Stomach (tissue), 9 donors: ENCODE data around the gene SERPIND1. TPM values are rescaled to one million over a fixed set of nuclear protein-coding genes. Genes with fewer than 3 reads are reported as not detected.
A peak's percentile ranks its signal among the peaks of the same experiment; 100 is the strongest.

ENCODE experiments used
- DNase-seq, 2 donors: peaks; one replicate each; pipeline versions ENCODE4 v3.0.0 to v3.0.0-alpha.2; 2013 to 2019
- H3K27ac ChIP-seq, 5 donors: fragments of 200-600 bp in 4 of 5; sonication (generic) in 4 of 5; one replicate each; pipeline ENCODE4 v1.5.1; 2013 to 2019; ENCODE audit warnings: mild to moderate bottlenecking in 1 of 5, moderate library complexity in 1 of 5
- H3K27me3 ChIP-seq, 3 donors: fragments of 200-600 bp; sonication (generic); one replicate each; pipeline ENCODE4 v1.5.1; 2017 to 2019; ENCODE audit warnings: mixed run types in 1 of 3
- H3K36me3 ChIP-seq, 4 donors: fragments of 200-600 bp; sonication (generic); 1 replicate in 3 of 4; 2 replicates in 1 of 4; pipeline ENCODE4 v1.5.1; 2016 to 2019
- H3K4me1 ChIP-seq, 4 donors: fragments of 200-600 bp; sonication (generic); one replicate each; pipeline ENCODE4 v1.5.1; 2016 to 2019
- H3K4me3 ChIP-seq, 4 donors: fragments of 200-600 bp; sonication (generic) in 3 of 4; one replicate each; pipeline ENCODE4 v1.5.1; 2016 to 2019; ENCODE audit warnings: mild to moderate bottlenecking in 1 of 4
- H3K9me3 ChIP-seq, 4 donors: fragments of 200-600 bp; sonication (generic); one replicate each; pipeline ENCODE4 v1.5.1; 2016 to 2019
- EP300 ChIP-seq: sonication (generic); formaldehyde crosslinking; IDR thresholded peaks from one replicate; pipeline ENCODE4 v1.6.1; 2017; ENCODE audit warnings: antibody characterized with exemption
- POLR2A ChIP-seq, 4 donors: fragments of 450-650 bp; IDR thresholded peaks; one replicate each; pipeline ENCODE4 v1.6.1; 2016; ENCODE audit warnings: antibody characterized with exemption in 4 of 4, control low read depth in 2 of 4, mild to moderate bottlenecking in 1 of 4, moderate library complexity in 1 of 4
- POLR2AphosphoS5 ChIP-seq, 3 donors: sonication (generic); formaldehyde crosslinking; IDR thresholded peaks; one replicate each; pipeline ENCODE4 v1.6.1; 2016; ENCODE audit warnings: antibody characterized with exemption in 3 of 3
- WGBS, 5 donors: extraction: QIAGEN DNeasy Blood & Tissue Kit in 3 of 5; methylation state at CpG; one replicate each; pipeline versions ENCODE4 v1.1.5 to v1.1.7; 2013 to 2018; 5-methylcytosine and 5-hydroxymethylcytosine counted together
- intact Hi-C: fragments of 100-400 bp; cut with DNase I; formaldehyde crosslinking; loops from one replicate; pipeline ENCODE4 v1.15.1; 2023; ENCODE audit warnings: low total_unique reads
- polyA plus RNA-seq, 3 donors: library from polyadenylated mRNA; stranded (reverse); fragments of 200-250 nt; gene quantifications; one replicate each; pipeline ENCODE4 v1.2.3, GENCODE V29; 2013
- total RNA-seq, 5 donors: library from RNA; depleted of rRNA; stranded (reverse); fragments of >200 nt; gene quantifications; one replicate each; pipeline versions ENCODE4 v1.1.0 to v1.2.3, GENCODE V29; 2014 to 2016
- TF ChIP-seq, protein P1 (sequence below), 7 experiments: fragments of 450-650 bp in 4 of 7; fragments of 200-600 bp in 3 of 7; sonication (generic) in 3 of 7; IDR thresholded peaks; one replicate each; pipeline ENCODE4 v1.5.1; 2016 to 2019; ENCODE audit warnings: antibody characterized with exemption in 7 of 7, control low read depth in 2 of 7, mild to moderate bottlenecking in 1 of 7
- donor health status: healthy with polysubstance abuse.
- donor health status: Bipolar disorder and iron deficiency.
- donor health status: healthy.

SERPIND1 gene
- total and polyA plus RNA-seq, 8 donors: 0.10 to 0.55 (median 0.46) TPM; not detected in 5

DNA sequence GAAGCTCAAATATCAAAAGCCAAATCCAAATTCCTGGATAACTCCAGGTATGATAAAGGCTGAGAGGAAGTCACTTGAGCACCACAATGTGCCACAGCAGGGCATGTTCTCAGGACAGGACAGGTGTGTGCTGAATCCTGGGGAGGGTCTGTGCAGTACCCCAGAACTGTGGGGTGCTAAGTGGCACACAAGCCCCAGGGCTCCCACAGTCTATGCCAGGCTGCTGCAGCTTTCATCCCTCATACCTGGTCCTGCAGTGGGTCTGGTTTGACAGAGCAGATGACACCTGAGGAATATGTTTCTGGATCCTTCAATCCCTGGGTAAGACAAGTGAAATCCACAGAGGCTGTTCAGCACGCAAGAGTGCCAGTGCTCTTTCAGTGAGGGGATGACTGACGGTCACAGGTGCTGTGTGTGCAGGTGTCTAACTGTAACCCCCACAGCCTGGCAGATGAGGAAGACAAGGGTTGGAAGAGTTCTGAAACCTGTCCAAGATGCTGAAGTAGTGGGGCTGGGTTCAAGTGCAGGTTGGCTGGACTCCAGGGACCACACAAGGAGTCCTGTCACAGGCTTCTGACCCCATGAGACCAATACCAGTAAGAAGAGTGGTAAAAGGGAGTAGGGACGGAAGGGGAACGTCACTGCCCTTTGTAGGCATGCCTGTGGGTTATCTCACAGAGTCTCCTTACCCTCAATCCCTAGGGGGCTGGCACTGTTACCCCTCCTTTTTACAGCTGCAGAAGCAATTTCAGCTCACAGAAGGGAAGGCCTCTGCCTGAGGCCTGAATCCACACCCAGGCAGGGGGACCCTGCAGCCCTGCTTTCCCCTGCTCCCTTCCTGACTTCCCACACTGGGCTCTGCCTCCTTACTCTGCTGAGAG, 14.1 kb downstream of the SERPIND1 start:
- intact Hi-C loops: no loop called here
- 94 to 97% (median 94%) methylated on average over 4 of the region's 4 CpGs for WGBS, 5 donors
- H3K36me3 ChIP-seq: peaks cover 43 to 87% (median 83%) of the 10 kb centered on the region in 4 donors
- TF ChIP-seq, protein P1, sequence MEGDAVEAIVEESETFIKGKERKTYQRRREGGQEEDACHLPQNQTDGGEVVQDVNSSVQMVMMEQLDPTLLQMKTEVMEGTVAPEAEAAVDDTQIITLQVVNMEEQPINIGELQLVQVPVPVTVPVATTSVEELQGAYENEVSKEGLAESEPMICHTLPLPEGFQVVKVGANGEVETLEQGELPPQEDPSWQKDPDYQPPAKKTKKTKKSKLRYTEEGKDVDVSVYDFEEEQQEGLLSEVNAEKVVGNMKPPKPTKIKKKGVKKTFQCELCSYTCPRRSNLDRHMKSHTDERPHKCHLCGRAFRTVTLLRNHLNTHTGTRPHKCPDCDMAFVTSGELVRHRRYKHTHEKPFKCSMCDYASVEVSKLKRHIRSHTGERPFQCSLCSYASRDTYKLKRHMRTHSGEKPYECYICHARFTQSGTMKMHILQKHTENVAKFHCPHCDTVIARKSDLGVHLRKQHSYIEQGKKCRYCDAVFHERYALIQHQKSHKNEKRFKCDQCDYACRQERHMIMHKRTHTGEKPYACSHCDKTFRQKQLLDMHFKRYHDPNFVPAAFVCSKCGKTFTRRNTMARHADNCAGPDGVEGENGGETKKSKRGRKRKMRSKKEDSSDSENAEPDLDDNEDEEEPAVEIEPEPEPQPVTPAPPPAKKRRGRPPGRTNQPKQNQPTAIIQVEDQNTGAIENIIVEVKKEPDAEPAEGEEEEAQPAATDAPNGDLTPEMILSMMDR (IDR thresholded peaks at IDR 0.05): no peak
- no peak for TF ChIP-seq POLR2AphosphoS5 (IDR thresholded peaks at IDR 0.05)
- no peak for TF ChIP-seq EP300
- no peak for TF ChIP-seq POLR2A (IDR thresholded peaks at IDR 0.05)
- no peak for DNase-seq
- no peaks in the 10 kb centered on the region for H3K27me3 ChIP-seq
- H3K4me1 ChIP-seq: peaks cover 0 to 4% (median 0%) of the 10 kb centered on the region in 4 donors
- H3K4me3 ChIP-seq: no peak overlapping the region
- H3K27ac ChIP-seq: no peak overlapping the region
- H3K9me3 ChIP-seq: no peaks in the 10 kb centered on the region

DNA sequence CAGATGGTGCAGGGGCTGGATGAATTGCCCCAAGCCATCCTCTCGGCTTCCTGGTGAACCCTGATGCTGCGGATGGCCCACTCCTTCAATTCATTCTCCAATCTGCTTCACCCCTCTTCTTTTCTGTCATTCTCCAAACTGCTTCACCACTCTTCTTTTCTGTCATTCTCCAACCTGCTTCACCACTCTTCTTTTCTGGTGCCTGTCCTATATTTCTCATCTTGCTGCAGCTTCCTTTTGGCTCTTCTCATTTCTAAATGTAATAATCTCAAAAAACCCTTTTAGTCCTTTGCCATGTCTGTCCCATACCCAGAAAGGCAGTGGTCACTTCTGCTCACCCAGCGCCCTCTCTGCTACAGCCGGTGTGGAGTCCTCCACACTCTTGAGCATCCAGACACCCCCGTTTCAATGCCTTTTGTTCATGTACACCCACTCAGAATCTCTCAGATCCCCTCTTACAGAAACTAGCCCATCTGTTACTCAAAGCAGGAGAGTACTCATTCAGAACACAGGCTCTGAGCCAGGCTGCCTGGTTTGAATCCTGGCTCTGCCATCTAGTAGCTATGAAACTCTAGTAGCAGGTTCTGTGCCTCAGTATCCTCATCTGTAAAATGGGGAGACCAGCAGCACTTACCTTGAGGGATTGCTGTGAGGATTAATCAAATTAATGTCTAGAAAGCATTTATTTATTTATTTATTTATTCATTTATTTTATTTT, 14.9 kb downstream of the SERPIND1 start:
- H3K4me3 ChIP-seq: no peak overlapping the region
- intact Hi-C loops: no loop called here
- TF ChIP-seq POLR2A (IDR thresholded peaks at IDR 0.05): no peak
- no peak for TF ChIP-seq POLR2AphosphoS5 (IDR thresholded peaks at IDR 0.05)
- TF ChIP-seq EP300: no peak
- TF ChIP-seq, protein P1 (IDR thresholded peaks at IDR 0.05): no peak
- H3K4me1 ChIP-seq: peaks cover 0 to 5% (median 2%) of the 10 kb centered on the region in 4 donors
- H3K27ac ChIP-seq: no peak overlapping the region
- H3K27me3 ChIP-seq: no peaks in the 10 kb centered on the region
- DNase-seq: no peak
- WGBS, 5 donors: 93 to 96% (median 94%) methylated on average over 5 of the region's 5 CpGs
- H3K9me3 ChIP-seq: no peaks in the 10 kb centered on the region
- H3K36me3 ChIP-seq: peaks cover 41 to 87% (median 84%) of the 10 kb centered on the region in 4 donors

DNA sequence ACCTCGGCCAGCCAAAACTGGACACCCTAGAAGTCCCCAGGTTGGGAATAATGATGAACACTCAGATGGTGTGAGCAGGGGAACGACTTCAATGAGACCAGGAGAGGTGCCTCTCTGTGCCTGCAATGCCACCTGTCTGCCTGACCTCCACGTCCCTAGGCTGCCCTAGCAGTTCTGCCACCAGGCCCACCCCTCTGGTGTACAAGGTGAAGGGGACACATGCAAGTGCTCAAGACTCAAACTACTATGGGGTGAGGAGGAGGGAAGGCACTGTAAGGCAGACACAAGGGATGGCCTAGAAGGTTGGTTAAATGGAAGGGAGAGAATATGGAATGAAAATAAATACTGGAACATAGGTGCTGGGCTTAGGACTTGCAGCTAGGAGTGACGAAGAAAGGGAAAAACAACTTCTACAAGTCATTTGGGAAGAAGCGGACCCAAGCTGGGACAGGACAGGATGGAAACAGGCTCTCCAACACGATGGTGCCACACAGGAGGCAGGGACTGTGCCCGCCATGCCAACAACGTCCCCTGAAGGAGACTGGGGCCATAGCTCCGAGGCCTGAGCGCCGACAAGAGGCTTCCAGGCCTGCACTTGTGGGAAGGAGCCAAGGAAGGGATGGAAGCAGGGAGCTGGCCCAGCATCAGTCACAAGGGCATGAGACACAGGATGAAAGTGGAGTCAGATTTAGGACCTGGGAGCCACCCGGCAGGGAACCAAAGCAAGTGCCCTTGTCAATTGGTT, 18.5 kb downstream of the SERPIND1 start:
- DNase-seq: no peak
- no peaks in the 10 kb centered on the region for H3K27me3 ChIP-seq
- TF ChIP-seq POLR2AphosphoS5 (IDR thresholded peaks at IDR 0.05) (no peak), POLR2A (IDR thresholded peaks at IDR 0.05) (no peak), EP300 (no peak)
- TF ChIP-seq, protein P1 (IDR thresholded peaks at IDR 0.05): no peak
- H3K4me1 ChIP-seq: peaks cover 0 to 6% (median 0%) of the 10 kb centered on the region in 4 donors
- no peaks in the 10 kb centered on the region for H3K9me3 ChIP-seq
- H3K27ac ChIP-seq: peak overlapping the region in 1 of 5 donors; percentile 7
- H3K4me3 ChIP-seq: no peak overlapping the region
- H3K36me3 ChIP-seq: peaks cover 53 to 99% (median 92%) of the 10 kb centered on the region in 4 donors
- 92 to 98% (median 94%) methylated on average over 12 of the region's 12 CpGs for WGBS, 5 donors
- intact Hi-C loops: no loop called here
